Midbrain (tissue), 1 donor: ENCODE data around the gene UBE2H.
"Not testable (repeated sequence)": the region's sequence is repeated elsewhere in the genome, so short reads cannot be mapped to it uniquely, and the experiment has no call there.

Experiments used
- DNase-seq: peaks from one replicate; lab custom pipeline; 2025; lab: John Stamatoyannopoulos, UW

UBE2H gene

DNA sequence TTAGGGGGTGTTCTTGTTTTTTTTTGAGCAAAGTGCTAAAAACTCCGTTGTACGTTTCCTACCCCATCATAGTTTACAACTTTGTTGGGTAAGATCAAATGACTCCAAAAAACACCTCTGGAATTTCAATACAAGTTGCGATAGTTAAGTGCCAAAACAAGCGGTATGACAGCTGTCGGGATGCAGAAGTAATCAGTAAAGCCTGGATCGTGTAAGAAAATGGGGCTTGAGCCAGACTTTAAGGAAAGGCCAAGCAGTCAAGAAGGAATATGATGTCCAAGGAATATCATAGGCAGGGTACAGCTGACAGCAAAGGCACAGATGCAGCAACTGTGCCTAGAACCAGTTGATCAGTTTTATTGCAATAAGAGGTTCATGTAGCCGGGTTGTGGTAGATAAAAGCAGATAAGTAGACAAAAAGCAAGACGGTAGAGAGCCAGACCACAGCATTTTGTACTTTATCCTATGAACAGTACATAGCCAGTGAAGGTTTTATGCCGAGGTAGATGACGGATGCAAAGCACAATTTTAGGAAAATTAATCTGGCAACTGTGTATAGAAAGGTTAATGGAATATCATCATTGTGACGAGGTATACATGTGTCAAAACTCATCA is 45.5 kb downstream of the UBE2H start:
- no peak for DNase-seq

- DNase-seq: no peak
These were observed 46.1 kb downstream of the UBE2H start for GRCh38 chr7:129906700-129907099.

GRCh38 chr7:129903935-129904334 is 48.8 kb downstream of the UBE2H start:
- DNase-seq: no peak

DNA sequence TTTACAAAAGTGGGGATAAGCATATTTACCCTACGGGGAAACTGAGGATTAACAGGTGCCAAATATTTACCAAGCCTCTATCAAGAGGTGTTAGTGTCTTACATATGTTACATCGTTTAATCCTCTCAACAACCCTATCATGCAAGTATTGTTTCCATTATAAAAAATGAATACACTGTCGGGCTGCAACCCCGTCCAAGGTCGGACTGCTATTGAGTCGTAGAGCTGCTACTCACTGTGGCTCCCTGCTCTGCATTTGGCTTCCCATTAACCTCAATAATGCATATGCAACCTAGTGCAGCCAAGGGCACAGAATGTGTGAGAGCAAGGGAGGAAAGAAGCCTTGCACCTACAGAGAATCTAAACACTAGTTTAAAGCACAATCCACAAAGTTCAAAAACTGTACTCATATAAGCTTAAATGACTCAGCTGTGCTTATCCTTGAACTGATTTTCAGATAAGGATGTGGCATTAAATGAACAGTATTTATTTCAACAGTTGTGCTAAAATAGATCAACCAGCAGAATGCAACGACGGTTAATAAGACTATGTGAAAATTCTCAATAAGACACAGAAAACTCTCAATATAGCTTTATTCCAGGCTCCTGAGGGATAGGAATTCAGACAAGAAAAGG is 49.9 kb downstream of the UBE2H start:
- no peak for DNase-seq

- no peak for DNase-seq
These were observed 54.1 kb downstream of the UBE2H start for GRCh38 chr7:129898502-129899160.

GRCh38 chr7:129898007-129898406 is 54.8 kb downstream of the UBE2H start:
- no peak for DNase-seq

DNA sequence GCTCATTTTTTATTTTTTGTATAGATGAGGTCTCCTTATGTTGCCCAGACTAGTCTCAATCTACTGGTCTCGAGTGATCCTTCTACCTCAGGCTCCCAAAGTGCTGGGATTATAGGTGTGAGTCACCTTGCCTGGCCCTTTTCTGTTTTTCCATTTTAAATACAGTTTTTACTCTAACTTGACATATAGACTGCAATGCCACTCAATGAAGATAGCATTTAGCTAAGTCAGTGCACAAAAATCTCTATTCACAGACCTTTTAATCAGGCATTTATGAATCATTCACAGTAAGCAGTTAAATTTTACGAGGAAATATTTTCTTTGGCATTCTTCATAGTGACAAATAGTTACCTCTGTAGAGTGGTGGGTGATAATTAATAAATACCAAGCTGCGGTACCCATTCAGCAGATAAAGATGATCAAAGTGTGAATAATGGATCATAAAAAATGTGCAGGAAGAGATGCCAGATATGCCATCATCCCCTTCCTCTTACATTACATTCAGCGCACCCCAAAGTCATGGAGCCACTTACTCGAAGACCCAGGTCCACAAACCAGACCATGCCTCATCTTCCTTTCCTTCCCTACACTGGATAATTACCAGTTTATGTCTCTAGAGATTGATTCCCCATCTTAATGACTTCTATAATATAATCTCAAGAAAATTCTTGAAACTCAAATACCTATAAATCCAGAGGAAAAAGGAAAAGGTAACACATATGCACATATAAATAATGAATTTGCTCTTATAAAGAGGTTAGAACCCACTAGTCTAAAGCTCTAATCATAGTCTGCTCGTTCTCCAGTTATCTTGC is 56.0 kb downstream of the UBE2H start:
- no peak for DNase-seq

GRCh38 chr7:129894184-129894583 is 58.6 kb downstream of the UBE2H start:
- DNase-seq: not testable (repeated sequence)

- DNase-seq: no peak
These were observed 62.7 kb downstream of the UBE2H start for GRCh38 chr7:129890090-129890489.

GRCh38 chr7:129889133-129889844 is 63.5 kb downstream of the UBE2H start:
- DNase-seq: no peak

DNA sequence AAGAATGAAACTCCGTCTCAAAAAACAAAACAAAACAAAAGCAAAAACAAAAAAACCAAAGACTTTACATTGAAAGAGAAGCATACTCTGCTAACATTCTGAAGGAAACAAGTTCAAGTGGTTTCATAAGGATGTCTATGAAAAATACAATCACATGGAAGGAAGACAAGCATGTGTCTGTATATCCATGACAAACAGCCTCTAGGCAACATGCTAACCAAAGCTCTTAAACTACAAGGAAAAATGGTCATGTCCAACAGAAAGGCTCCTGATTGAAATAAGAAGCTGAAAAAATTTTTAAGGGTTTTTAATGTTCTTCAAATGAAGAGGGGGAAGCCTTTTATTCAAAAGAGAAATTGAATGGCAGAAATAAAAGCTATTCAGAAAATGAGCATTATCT is 64.9 kb downstream of the UBE2H start:
- no peak for DNase-seq

DNA sequence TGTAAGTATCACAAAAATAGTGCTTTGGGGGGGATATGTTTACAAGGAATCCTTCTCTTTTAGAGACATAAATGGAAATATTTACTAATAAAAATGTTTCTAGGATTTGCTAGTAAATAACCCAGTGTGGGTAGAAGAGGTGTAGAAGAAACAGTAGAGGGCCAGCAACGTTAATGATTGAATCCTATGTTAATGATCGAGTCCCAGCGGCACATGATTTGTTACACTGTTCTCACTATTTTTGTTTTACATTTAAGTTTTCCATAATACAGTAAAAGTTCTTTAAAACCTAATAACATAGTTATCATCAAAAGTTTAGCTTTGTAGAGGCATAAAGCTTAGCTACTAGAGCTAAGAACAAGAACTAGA is 66.0 kb downstream of the UBE2H start:
- no peak for DNase-seq

GRCh38 chr7:129886167-129886817 is 66.5 kb downstream of the UBE2H start:
- no peak for DNase-seq

- DNase-seq: no peak
These were observed 68.3 kb downstream of the UBE2H start for GRCh38 chr7:129884495-129884894.

GRCh38 chr7:129883151-129883550 is 69.6 kb downstream of the UBE2H start:
- no peak for DNase-seq

GRCh38 chr7:129882531-129882930 is 70.2 kb downstream of the UBE2H start:
- DNase-seq: no peak

GRCh38 chr7:129877146-129877792 is 75.5 kb downstream of the UBE2H start:
- DNase-seq: no peak

DNA sequence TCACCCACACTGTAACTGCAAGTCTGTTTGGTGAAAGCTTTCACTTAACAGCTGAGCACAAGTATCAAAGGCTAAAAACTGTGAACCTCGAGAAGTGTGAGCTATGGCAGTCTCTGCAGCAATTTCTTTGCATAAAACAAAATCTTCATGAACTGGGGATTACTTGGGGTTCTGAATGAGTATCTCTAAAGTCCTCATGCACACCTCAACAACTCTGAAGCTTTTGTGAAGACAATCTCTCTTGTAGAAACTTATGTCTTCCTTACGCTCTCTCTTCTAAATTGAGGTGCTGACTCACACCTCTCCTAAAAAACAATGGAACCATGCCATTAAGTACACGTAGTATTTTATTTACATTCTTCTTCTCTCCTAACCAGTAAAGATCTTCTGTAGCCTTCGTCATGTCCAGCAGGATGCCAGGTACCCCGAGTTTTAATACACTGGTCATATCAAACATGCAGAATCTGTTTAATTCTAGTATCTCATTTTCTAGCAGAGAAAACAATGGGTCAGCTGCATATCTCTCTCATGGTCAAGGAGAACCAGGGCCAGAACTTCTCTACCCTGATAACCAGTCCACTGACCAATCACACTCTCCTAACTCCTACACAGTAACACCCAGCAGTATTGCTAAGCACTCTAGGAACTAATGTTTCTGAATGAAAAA is 76.9 kb downstream of the UBE2H start:
- DNase-seq: no peak

GRCh38 chr7:129875160-129875559 is 77.6 kb downstream of the UBE2H start:
- no peak for DNase-seq

DNA sequence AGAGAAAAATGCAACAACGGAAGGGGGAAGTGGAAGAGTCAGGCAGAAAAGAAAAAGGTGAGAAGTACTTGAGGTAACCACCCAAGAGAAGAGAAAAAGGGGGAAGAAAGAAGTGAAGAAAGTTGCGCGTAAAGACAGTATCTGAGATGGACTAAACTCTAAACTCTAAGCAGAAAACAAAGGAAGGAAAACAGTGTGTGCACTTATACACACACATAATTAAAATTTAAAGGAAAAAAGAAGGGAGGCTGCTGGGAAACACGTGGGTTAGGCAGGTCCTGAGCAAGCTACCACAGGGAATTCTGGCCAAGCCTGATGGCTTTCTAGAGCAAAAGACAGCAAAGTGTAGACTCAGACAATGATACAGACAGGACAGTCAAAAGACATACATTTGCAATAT is 78.0 kb downstream of the UBE2H start:
- DNase-seq: no peak
